GM21447 (cell line): ENCODE data around the gene CCM2L.

Experiments
- ATAC-seq: cut with Tn5 transposase; IDR thresholded peaks from one replicate; pipeline ENCODE4 v1.9.1; 2021; ENCODE audit not compliant: unreplicated experiment

The CCM2L gene

GRCh38 chr20:32010101-32010500 is at the start of gene CCM2L:
TSS of gene CCM2L (plus strand) at chr20:32010438. CDS start at chr20:32010455, 17 bp downstream.
- no peak for ATAC-seq

GRCh38 chr20:31962761-31963160 is 47.5 kb upstream of the CCM2L start:
- no peak for ATAC-seq

- ATAC-seq, result no peak
Measured at GRCh38 chr20:31963889-31964288, 46.3 kb upstream of the CCM2L start.

DNA sequence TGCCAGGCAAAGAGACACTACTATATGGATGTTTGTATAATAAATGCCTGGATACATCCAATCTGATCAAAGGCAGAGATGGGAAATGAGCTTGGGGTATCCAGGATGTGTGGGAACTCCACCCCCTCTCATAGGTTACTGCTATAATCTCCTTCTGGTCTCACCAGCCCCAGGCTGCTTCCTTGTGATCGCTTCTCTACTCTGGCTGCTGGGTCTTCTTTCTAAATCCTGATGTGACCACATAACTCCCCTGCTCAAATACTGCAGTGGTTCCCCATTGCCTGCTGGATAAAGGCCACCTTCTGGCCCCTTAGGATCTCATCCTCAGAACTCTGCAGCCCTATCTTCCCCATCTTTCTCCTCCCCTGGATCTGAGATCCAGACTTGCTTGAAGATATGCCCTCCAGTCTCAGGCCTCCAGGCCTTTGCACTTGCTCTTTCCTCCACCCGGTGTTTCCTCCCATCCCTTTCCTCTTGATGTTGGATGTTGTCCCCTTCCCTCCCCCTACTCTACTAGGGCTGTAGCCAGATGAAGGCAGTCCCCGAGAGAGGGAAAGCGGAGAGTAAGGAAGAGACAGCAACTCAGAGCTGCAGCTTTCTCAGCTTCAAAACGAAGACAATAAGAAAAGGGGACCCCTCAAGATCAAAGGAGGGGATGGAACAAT is 43.1 kb upstream of the CCM2L start:
- no peak for ATAC-seq

DNA sequence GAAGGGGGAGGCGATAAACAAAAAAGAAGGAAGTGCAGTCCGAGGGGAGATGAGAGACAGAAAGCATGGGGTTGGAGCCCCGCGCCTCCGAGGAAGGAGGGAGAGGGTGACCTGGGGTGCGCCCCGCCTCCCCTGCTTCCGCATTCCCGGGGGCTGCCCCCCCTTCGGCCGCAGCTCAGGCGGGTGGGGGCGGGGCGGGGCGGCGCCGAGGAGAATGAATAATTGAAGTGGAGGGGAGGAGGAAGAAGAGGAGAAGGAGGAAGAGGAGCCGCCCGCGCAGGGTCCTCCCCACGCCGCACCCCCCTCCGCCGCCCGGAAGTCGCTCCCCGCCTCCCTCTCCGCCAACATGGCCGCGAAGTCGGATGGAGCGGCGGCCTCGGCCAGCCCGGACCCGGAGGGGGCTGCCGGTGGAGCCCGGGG is 42.4 kb upstream of the CCM2L start, which contains the start of gene XKR7:
Gene XKR7 (plus strand): TSS at position 322 of the 420 bp plus-strand sequence. CDS start 25 bp downstream, at position 347.
- no peak for ATAC-seq

GRCh38 chr20:31968291-31969126 is 41.7 kb upstream of the CCM2L start:
- no peak for ATAC-seq

DNA sequence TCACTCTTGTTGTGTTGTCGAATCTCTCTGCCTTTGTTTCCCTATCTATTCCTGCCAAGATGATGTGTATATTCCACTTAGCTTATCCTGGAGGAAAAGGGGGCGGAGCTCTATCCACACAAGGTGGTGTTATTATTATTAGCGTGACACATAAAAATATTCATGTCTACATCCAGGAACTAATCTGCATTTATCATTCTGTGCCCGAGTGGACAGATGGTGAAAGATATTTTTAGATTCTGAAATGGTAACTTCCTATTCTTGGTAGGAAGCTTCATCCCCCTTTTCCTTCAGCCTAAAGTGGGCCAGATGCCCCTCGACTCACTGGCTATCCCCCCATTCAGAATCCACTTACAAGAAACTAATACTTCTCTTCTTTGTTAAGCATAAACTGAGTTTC is 40.2 kb upstream of the CCM2L start:
- no peak for ATAC-seq

- ATAC-seq, result no peak
Measured at GRCh38 chr20:31972471-31973021, 37.7 kb upstream of the CCM2L start.

GRCh38 chr20:31974296-31974695 is 35.9 kb upstream of the CCM2L start:
- no peak for ATAC-seq

DNA sequence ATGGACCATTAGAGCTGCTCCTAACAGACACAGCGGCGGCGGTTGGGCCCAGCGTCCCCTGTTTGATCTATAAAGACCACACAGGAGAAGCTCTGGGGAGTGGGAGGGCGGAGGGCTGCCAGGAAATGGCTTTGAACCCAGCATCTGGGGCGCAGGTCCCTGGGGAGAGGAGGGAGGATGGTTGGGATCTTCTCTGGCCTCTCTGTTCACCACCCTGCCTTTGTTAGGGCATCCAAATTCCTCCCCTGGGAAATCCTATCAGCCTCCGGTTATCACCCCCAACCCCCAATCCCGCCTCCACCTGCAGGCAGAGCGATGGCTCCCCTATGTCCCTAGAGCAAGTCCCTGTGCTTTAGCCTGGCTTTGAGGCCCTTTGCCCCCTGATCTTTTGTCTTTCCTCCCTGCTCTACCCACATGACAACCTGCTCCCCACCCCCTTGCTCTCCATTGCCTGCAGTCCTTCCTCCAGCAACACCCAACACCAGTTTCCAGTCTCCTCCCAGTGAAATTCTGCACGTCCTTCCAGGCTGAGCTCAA is 35.2 kb upstream of the CCM2L start:
- ATAC-seq, result no peak

- no peak for ATAC-seq
Measured at GRCh38 chr20:31975874-31976273, 34.4 kb upstream of the CCM2L start.

- ATAC-seq, result no peak
Measured at GRCh38 chr20:31977080-31977479, 33.2 kb upstream of the CCM2L start.

DNA sequence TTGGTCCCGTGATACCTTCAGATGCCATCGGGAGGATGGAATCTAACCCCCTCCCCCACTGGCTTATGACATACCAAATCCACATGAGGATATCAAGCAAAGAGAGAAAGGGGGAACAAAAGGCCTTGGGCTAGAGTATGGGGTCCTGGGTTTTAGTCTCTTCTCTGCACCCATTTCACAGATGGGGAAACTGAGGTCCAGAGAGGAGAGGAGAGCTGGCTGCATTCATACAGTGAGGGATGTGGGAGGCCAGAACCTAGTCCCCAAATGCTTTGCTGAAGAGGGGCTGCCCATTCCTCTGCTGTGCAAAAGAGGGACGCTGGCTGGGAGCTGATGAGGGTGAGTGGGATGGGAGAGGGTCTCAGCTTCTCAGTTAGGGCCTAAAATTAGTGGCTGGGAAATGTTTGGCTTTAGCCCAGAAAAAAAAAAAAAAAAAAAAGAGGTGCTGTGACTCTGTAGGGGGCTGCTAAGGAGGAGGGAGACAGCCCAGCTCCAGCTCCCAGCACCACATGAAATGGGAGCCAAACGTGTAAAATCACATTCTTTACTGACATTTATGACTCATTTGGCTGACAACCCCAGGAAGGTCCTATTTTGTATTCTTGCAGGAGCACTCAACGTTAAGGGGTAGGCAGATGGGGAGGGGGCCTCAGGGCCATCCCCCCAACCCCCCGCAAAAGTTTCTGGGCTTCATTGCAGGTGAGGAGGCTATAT is 30.4 kb upstream of the CCM2L start:
- no peak for ATAC-seq

GRCh38 chr20:31981784-31982183 is 28.5 kb upstream of the CCM2L start:
- no peak for ATAC-seq

DNA sequence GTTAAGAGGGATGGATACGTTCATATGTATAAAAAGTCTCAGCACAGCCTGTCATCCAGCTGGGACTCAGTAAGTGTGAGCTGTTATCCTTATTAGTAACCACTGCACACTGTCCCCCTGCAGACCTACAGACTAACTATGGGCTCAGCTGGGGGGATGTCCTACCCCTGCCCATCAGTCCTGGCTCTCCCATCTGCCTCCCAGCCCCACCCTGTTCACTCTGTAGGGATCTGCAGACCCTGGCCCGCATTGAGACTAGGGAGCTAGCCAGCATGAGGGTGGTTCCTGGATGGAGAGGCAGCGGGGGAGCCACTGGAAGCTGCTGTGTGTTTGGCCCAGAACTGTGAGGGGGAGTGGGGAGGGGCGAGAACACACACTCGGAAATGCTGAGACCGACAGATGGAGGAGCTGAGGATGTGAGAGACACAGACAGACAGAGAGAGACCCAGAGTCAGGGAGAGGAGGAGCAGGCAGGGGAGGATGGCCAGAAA is 25.2 kb upstream of the CCM2L start:
- no peak for ATAC-seq

- ATAC-seq, result no peak
Measured at GRCh38 chr20:31987744-31988143, 22.5 kb upstream of the CCM2L start.

GRCh38 chr20:31988430-31989015 is 21.7 kb upstream of the CCM2L start:
- ATAC-seq, result no peak

- no peak for ATAC-seq
Measured at GRCh38 chr20:31989030-31989645, 21.1 kb upstream of the CCM2L start.

- ATAC-seq, result no peak
Measured at GRCh38 chr20:31990641-31991338, 19.4 kb upstream of the CCM2L start.

DNA sequence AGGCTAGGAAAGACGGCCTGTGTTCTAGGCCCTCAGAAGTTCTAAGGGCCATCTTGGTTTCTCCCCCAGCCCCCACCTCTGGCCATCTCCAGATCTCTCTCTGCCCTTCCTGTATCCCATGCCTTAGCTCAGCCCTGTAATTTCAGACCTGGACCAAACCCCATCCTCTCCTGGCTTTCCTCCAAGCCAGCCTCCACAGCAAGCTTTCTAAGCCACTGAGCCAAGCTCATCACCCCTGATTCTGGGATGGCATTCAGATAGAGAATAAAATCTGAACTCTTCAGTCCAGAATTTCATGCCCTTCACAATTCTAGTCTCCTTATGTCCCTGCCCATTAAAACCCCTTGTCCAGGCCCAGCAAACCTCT is 18.9 kb upstream of the CCM2L start:
- no peak for ATAC-seq
